Measurements from ENCODE around the gene CD164L2. TPM values are rescaled to one million over a fixed set of nuclear protein-coding genes. Genes with fewer than 3 reads are reported as not detected.

CD164L2 gene
- total RNA-seq, 1 donor from 2014 or later, result not detected

- Mint-ChIP-seq H3K27ac (ENCODE audit: unreplicated experiment) (no peak overlapping the region), H3K4me3 (no peak overlapping the region), H3K36me3 (ENCODE audit: low read depth) (no peaks in the 10 kb centered on the region), H3K4me1 (peaks cover 17% of the 10 kb centered on the region), H3K27me3 (ENCODE audit: low read depth) (peaks cover 36% of the 10 kb centered on the region), H3K9me3 (no peaks in the 10 kb centered on the region)
- TF ChIP-seq CTCF (conservative IDR thresholded peaks at IDR 0.05), result no peak
- DNase-seq (ENCODE audit: low read depth, low spot score), result no peak
These were observed 24.9 kb downstream of the CD164L2 start for GRCh38 chr1:27358038-27358927.

GRCh38 chr1:27357281-27358037, 25.7 kb downstream of the CD164L2 start:
- peak; percentile 67 for DNase-seq (ENCODE audit: low read depth, low spot score)
- peaks cover 12% of the 10 kb centered on the region for H3K4me1 Mint-ChIP-seq
- H3K9me3 Mint-ChIP-seq, result no peaks in the 10 kb centered on the region
- peak overlapping the region; percentile 47 for H3K4me3 Mint-ChIP-seq
- H3K36me3 Mint-ChIP-seq (ENCODE audit: low read depth), result no peaks in the 10 kb centered on the region
- no peak overlapping the region for H3K27ac Mint-ChIP-seq (ENCODE audit: unreplicated experiment)
- peak; percentile 97 for TF ChIP-seq CTCF (conservative IDR thresholded peaks at IDR 0.05)
- H3K27me3 Mint-ChIP-seq (ENCODE audit: low read depth), result peaks cover 36% of the 10 kb centered on the region

GRCh38 chr1:27356619-27357280, 26.4 kb downstream of the CD164L2 start:
- peaks cover 41% of the 10 kb centered on the region for H3K27me3 Mint-ChIP-seq (ENCODE audit: low read depth)
- no peaks in the 10 kb centered on the region for H3K9me3 Mint-ChIP-seq
- H3K4me3 Mint-ChIP-seq, result no peak overlapping the region
- TF ChIP-seq CTCF (conservative IDR thresholded peaks at IDR 0.05), result no peak
- no peaks in the 10 kb centered on the region for H3K36me3 Mint-ChIP-seq (ENCODE audit: low read depth)
- DNase-seq (ENCODE audit: low read depth, low spot score), result no peak
- H3K4me1 Mint-ChIP-seq, result peaks cover 8% of the 10 kb centered on the region
- H3K27ac Mint-ChIP-seq (ENCODE audit: unreplicated experiment), result no peak overlapping the region

- Mint-ChIP-seq H3K27ac (ENCODE audit: unreplicated experiment) (no peak overlapping the region), H3K27me3 (ENCODE audit: low read depth) (peaks cover 45% of the 10 kb centered on the region), H3K9me3 (no peaks in the 10 kb centered on the region)
These were observed 26.9 kb downstream of the CD164L2 start for GRCh38 chr1:27356277-27356618.

More at GRCh38 chr1:27356277-27356618, 26.9 kb downstream of the CD164L2 start:
- no peak for TF ChIP-seq CTCF (conservative IDR thresholded peaks at IDR 0.05)
- Mint-ChIP-seq H3K4me1 (peaks cover 13% of the 10 kb centered on the region), H3K4me3 (no peak overlapping the region), H3K36me3 (ENCODE audit: low read depth) (no peaks in the 10 kb centered on the region)
- no peak for DNase-seq (ENCODE audit: low read depth, low spot score)

Data from neural crest cell (in vitro differentiated cells).